Mesenteric fat pad (tissue), 1 donor: ENCODE data around the gene KCTD12. TPM values are rescaled to one million over a fixed set of nuclear protein-coding genes. Genes with fewer than 3 reads are reported as not detected.
"Not testable (repeated sequence)": the region's sequence is repeated elsewhere in the genome, so short reads cannot be mapped to it uniquely, and the experiment has no call there.

ENCODE experiments used
- DNase-seq: peaks from one replicate; pipeline ENCODE4 v3.0.0-alpha.2; 2020; ENCODE audit warnings: low spot score
- long read RNA-seq: library from polyadenylated mRNA; unstranded; transcript quantifications from one replicate; pipeline ENCODE4 v2.0.0, GENCODE V29; 2020
- total RNA-seq: library from RNA; stranded (reverse); fragmentation: NEBNext Ultra II Directional; extraction: Animal tissue kit (Norgen Biotek cat#: 25700); gene quantifications from one replicate; pipeline ENCODE4 v1.2.1, GENCODE V29; 2021
- donor health status: DM: yes; HTN: yes; CAD: no.

The KCTD12 gene
- total RNA-seq: 121 TPM
- long read RNA-seq, full-length matches to known transcripts: 24 of 24 reads
- long read RNA-seq, partial matches to known transcripts: 0 of 24 reads
- long read RNA-seq, other reads (novel, unspliced or antisense): 0 of 24 reads

GRCh38 chr13:76886292-76887075 is at the start of gene KCTD12:
KCTD12 (minus strand) TSS chr13:76886405; CDS start chr13:76886148, 257 bp downstream.
- DNase-seq: peak; percentile 96

- no peak for DNase-seq
Observed at GRCh38 chr13:76934671-76935070, 48.5 kb upstream of the KCTD12 start.

DNA sequence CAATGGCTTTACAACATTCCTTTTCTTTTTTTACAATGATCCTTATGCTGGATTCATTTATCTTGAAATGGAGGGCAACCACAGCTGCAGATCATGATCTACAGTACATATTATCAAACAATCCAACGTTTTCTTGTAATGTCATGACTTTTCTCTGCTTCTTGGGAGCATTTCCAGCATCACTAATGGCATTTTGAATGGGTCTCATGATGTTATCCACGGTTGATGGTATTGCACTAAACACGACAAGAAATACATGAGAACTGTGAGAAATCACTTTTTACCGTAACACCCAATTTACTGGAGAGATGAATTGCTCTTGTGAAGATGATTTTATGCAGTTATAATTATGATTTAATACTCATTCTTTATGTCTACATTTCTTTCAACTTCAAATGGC is 45.9 kb upstream of the KCTD12 start:
- DNase-seq: no peak

- no peak for DNase-seq
Observed at GRCh38 chr13:76929851-76930374, 43.7 kb upstream of the KCTD12 start.

DNA sequence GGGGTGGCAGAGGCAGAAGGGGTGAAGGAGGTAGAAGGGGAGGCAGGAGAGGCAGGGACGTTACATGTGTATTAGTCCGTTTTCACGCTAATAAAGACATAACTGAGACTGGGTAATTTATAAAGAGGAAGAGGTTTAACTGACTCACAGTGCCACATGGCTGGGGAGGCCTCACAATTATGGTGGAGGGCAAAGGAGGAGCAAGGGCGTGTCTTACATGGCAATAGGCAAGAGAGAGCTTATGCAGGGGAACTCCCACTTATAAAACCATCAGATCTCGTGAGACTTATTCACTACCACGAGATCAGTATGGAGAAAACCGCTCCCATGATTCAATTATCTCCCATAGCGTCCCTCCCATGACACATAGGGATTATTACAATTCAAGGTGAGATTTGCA is 43.1 kb upstream of the KCTD12 start:
- no peak for DNase-seq

- DNase-seq: no peak
Observed at GRCh38 chr13:76928456-76928855, 42.3 kb upstream of the KCTD12 start.

GRCh38 chr13:76927955-76928354 is 41.8 kb upstream of the KCTD12 start:
- DNase-seq: no peak

- DNase-seq: no peak
Observed at GRCh38 chr13:76925115-76925514, 38.9 kb upstream of the KCTD12 start.

GRCh38 chr13:76921516-76921915 is 35.3 kb upstream of the KCTD12 start:
- DNase-seq: no peak

- DNase-seq: not testable (repeated sequence)
Observed at GRCh38 chr13:76917755-76918481, 31.7 kb upstream of the KCTD12 start.

- DNase-seq: no peak
Observed at GRCh38 chr13:76917095-76917494, 30.9 kb upstream of the KCTD12 start.

DNA sequence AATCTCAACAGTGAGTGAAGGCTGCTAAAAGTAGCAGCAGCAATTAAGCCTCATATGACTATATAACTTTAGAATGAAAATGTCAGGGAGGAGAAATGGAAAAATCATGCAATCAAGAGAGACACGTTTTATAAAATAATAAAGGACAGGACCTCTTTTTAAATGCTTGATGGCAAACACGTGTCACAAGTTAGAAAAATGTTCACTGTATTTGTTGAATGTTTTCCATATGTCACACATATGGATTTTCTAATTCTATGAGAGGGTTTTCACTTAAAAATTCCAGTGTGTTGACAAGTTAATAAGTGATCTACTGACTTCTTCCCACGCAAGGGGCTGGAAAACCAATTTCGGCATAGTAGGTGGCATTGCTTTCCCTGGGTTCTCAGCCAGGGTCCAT is 27.7 kb upstream of the KCTD12 start:
- no peak for DNase-seq

GRCh38 chr13:76912476-76912875 is 26.3 kb upstream of the KCTD12 start:
- no peak for DNase-seq

DNA sequence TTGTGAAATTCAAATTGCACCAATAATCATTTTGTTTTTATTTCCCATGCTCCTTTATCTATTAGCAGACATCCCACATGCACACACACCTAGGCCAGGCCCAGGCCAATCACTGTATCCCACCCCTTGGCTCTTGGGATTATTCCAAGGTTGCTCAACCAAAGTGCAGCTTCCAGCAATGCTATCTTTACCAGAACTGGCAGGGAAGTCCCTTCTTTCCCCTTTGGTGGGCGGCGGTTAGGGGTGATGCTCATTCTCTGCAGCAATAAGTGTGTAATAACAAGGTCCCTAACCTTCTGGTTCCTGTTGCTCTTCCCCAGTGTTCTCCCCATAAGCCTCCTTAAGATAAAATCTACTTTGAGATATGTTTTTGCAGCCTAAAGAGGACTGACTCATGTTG is 18.3 kb upstream of the KCTD12 start:
- no peak for DNase-seq

DNA sequence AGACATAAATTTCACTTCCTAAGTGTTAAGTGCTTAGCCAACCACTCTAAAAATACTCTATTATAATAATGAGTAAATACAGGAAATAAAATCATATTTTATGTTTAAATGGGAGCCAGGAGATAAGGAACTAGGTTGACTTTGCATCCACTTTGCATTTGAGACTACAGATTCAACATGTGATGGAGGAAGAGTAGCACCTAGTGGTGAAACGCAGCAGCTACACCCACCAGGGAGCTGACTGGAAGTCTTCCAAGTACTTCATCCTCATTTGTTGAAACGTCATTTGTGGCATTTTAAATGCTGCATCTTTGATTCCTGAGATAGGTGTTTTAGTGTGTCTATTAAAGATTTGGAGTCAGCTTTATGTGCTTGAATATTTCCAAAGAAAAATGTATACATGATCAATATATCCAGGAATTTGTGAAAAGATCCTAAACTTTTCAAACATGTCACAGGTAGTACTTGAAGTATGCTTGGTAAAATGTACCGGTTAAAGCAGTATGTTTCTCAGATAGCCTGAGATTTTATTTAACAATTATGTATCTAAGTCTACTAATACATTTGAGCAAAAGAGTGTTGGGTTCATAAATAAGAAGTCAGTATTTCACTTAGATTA is 17.4 kb upstream of the KCTD12 start:
- DNase-seq: no peak

GRCh38 chr13:76899066-76899465 is 12.9 kb upstream of the KCTD12 start:
- DNase-seq: not testable (repeated sequence)

GRCh38 chr13:76897171-76897570 is 11.0 kb upstream of the KCTD12 start:
- not testable (repeated sequence) for DNase-seq

- DNase-seq: no peak
Observed at GRCh38 chr13:76894401-76895110, 8.4 kb upstream of the KCTD12 start.

- no peak for DNase-seq
Observed at GRCh38 chr13:76892488-76892887, 6.3 kb upstream of the KCTD12 start.

GRCh38 chr13:76890021-76890420 is 3.8 kb upstream of the KCTD12 start:
- DNase-seq: no peak

GRCh38 chr13:76889254-76889653 is 3.0 kb upstream of the KCTD12 start:
- no peak for DNase-seq
